SK-MEL-5 (cell line): Measurements from ENCODE around the gene VN1R4. TPM values are rescaled to one million over a fixed set of nuclear protein-coding genes. Genes with fewer than 3 reads are reported as not detected.
"Not testable (repeated sequence)": the region's sequence is repeated elsewhere in the genome, so short reads cannot be mapped to it uniquely, and the experiment has no call there.

Source experiments
- DNase-seq: peaks from one replicate; pipeline ENCODE4 v3.0.0-alpha.2; 2016; ENCODE audit warnings: low read depth, low spot score
- in situ Hi-C: cut with HindIII; loops from 2 replicates; pipeline ENCODE4 v1.10.0; 2016; ENCODE audit warnings: low sequenced_read_pairs, high pct_unique_total_duplicates, low pct_unique_long_range_greater_than_20kb
- total RNA-seq: library from RNA; depleted of rRNA; stranded (reverse); fragments of >200 nt; shearing (Covaris generic); gene quantifications from 2 replicates; pipeline ENCODE4 v1.2.3, GENCODE V29; 2014; rRNA removed

The VN1R4 gene
- total RNA-seq, 1 experiment from 2014 or later: not detected

GRCh38 chr19:53224606-53225005, 42.9 kb downstream of the VN1R4 start:
- in situ Hi-C loops: no loop called here
- DNase-seq: no peak

- DNase-seq, in situ Hi-C loops: not testable (repeated sequence)
These were observed 44.8 kb downstream of the VN1R4 start for GRCh38 chr19:53222716-53223115.

Other genes with a start within 250 kb of the VN1R4 start
- 0.08 and 0.18 TPM in 2 replicates for gene ERVV-2, start 223.0 kb downstream of the VN1R4 start, total RNA-seq
- 19.4 and 23.4 TPM in 2 replicates for gene ZNF160, start 164.3 kb downstream of the VN1R4 start, total RNA-seq
- gene ZNF415, start 134.8 kb downstream of the VN1R4 start, total RNA-seq: 0.21 TPM in 1 of 2 replicates, not detected in the other
- gene ZNF347, start 108.7 kb downstream of the VN1R4 start, total RNA-seq: 5.9 and 6.7 TPM in 2 replicates
- not detected in 2 replicates for gene ZNF665, start 74.4 kb downstream of the VN1R4 start, total RNA-seq
- 6.2 and 8.0 TPM in 2 replicates for gene ZNF677, start 12.8 kb downstream of the VN1R4 start, total RNA-seq
- gene VN1R2, start 9.4 kb downstream of the VN1R4 start, total RNA-seq: not detected in 2 replicates
- 10.2 and 12.7 TPM in 2 replicates for gene ZNF845, start 66.0 kb upstream of the VN1R4 start, total RNA-seq
- 9.5 and 10.0 TPM in 2 replicates for gene ZNF525, start 98.0 kb upstream of the VN1R4 start, total RNA-seq
- gene ZNF765, start 127.4 kb upstream of the VN1R4 start, total RNA-seq: 9.7 and 11.5 TPM in 2 replicates
- 7.8 and 8.6 TPM in 2 replicates for gene ZNF761, start 164.3 kb upstream of the VN1R4 start, total RNA-seq
- gene ZNF813, start 200.0 kb upstream of the VN1R4 start, total RNA-seq: 3.4 and 3.9 TPM in 2 replicates